ENCODE measurements around the gene PRIMPOL. TPM values are rescaled to one million over a fixed set of nuclear protein-coding genes. Genes with fewer than 3 reads are reported as not detected.

The PRIMPOL gene
- total RNA-seq, 1 donor from 2014 or later = 12.5 TPM

GRCh38 chr4:184706453-184706852 is 56.9 kb downstream of the PRIMPOL start:
- TF ChIP-seq CTCF (IDR thresholded peaks at IDR 0.05) = no peak
- Histone ChIP-seq H3K9me3 (no peaks in the 10 kb centered on the region), H3K27me3 (no peaks in the 10 kb centered on the region), H3K4me1 (no peaks in the 10 kb centered on the region), H3K27ac (no peak overlapping the region), H3K36me3 (no peaks in the 10 kb centered on the region), H3K4me3 (no peak overlapping the region)
- intact Hi-C loops (cut with DNase I) = no loop called here
- DNase-seq (ENCODE audit: low spot score in 2 of 2) = no peak

GRCh38 chr4:184712322-184712721 is 62.8 kb downstream of the PRIMPOL start:
- intact Hi-C loops (cut with DNase I) = no loop called here
- no peaks in the 10 kb centered on the region for H3K9me3 ChIP-seq
- no peak overlapping the region for H3K27ac ChIP-seq
- no peak overlapping the region for H3K4me3 ChIP-seq
- no peaks in the 10 kb centered on the region for H3K27me3 ChIP-seq
- H3K4me1 ChIP-seq = no peaks in the 10 kb centered on the region
- no peak for TF ChIP-seq CTCF (IDR thresholded peaks at IDR 0.05)
- H3K36me3 ChIP-seq = no peaks in the 10 kb centered on the region
- no peak for DNase-seq (ENCODE audit: low spot score in 2 of 2)

GRCh38 chr4:184713887-184714286 is 64.3 kb downstream of the PRIMPOL start:
- no peaks in the 10 kb centered on the region for H3K27me3 ChIP-seq
- TF ChIP-seq CTCF (IDR thresholded peaks at IDR 0.05) = no peak
- no peaks in the 10 kb centered on the region for H3K36me3 ChIP-seq
- no peak for DNase-seq (ENCODE audit: low spot score in 2 of 2)
- H3K4me3 ChIP-seq = no peak overlapping the region
- intact Hi-C loops (cut with DNase I) = no loop called here
- no peak overlapping the region for H3K27ac ChIP-seq
- H3K9me3 ChIP-seq = no peaks in the 10 kb centered on the region
- no peaks in the 10 kb centered on the region for H3K4me1 ChIP-seq

GRCh38 chr4:184715526-184715925 is 66.0 kb downstream of the PRIMPOL start:
- Histone ChIP-seq H3K36me3 (no peaks in the 10 kb centered on the region), H3K27me3 (no peaks in the 10 kb centered on the region), H3K4me1 (no peaks in the 10 kb centered on the region), H3K4me3 (no peak overlapping the region), H3K27ac (no peak overlapping the region), H3K9me3 (peaks cover 0 to 4% of the 10 kb centered on the region in 2 donors)
- TF ChIP-seq CTCF (IDR thresholded peaks at IDR 0.05) = no peak
- no peak for DNase-seq (ENCODE audit: low spot score in 2 of 2)
- intact Hi-C loops (cut with DNase I) = no loop called here

- Histone ChIP-seq H3K27ac (no peak overlapping the region), H3K36me3 (no peaks in the 10 kb centered on the region)
- no peak for TF ChIP-seq CTCF (IDR thresholded peaks at IDR 0.05)
Observed at GRCh38 chr4:184719407-184719806, 69.9 kb downstream of the PRIMPOL start.

GRCh38 chr4:184721254-184721653 is 71.7 kb downstream of the PRIMPOL start:
- H3K27ac ChIP-seq = no peak overlapping the region

More at GRCh38 chr4:184719407-184719806, 69.9 kb downstream of the PRIMPOL start:
- H3K9me3 ChIP-seq = peaks cover 0 to 12% of the 10 kb centered on the region in 2 donors
- no peaks in the 10 kb centered on the region for H3K27me3 ChIP-seq
- H3K4me3 ChIP-seq = no peak overlapping the region
- no peaks in the 10 kb centered on the region for H3K4me1 ChIP-seq
- DNase-seq (ENCODE audit: low spot score in 2 of 2) = no peak
- intact Hi-C loops (cut with DNase I) = no loop called here

More at GRCh38 chr4:184721254-184721653, 71.7 kb downstream of the PRIMPOL start:
- TF ChIP-seq CTCF (IDR thresholded peaks at IDR 0.05) = no peak
- intact Hi-C loops (cut with DNase I) = no loop called here
- Histone ChIP-seq H3K36me3 (no peaks in the 10 kb centered on the region), H3K27me3 (no peaks in the 10 kb centered on the region), H3K9me3 (peaks cover 0 to 12% of the 10 kb centered on the region in 2 donors), H3K4me3 (no peak overlapping the region), H3K4me1 (no peaks in the 10 kb centered on the region)
- DNase-seq (ENCODE audit: low spot score in 2 of 2) = no peak

Data from ascending aorta (tissue), 2 donors.